Parietal lobe (tissue), 1 donor: ENCODE data around the gene CLEC9A. TPM values are rescaled to one million over a fixed set of nuclear protein-coding genes. Genes with fewer than 3 reads are reported as not detected.

ENCODE experiments used
- total RNA-seq: library from RNA; depleted of rRNA; stranded (reverse); fragments of >200 nt; gene quantifications from one replicate; pipeline ENCODE4 v1.2.3, GENCODE V29; 2014

The CLEC9A gene
- total RNA-seq, result not detected

GRCh38 chr12:10030446-10030845, at the start of gene CLEC9A:
Gene CLEC9A, plus strand, starts transcription at chr12:10030682. Its CDS starts 22,006 bp downstream, at chr12:10052688.

GRCh38 chr12:9999016-9999415, 31.5 kb upstream of the CLEC9A start, which contains the start of gene CLEC1B:
Gene CLEC1B, minus strand, starts transcription at chr12:9999121. Its CDS starts 21 bp downstream, at chr12:9999100.

GRCh38 chr12:10098791-10099190, 68.3 kb downstream of the CLEC9A start, which contains the start of gene CLEC1A:
Gene CLEC1A, minus strand, starts transcription at chr12:10098985. Its CDS starts 63 bp downstream, at chr12:10098922.

Other genes starting within 250 kb of the CLEC9A start
- gene KLRF1, start 203.2 kb upstream of the CLEC9A start, total RNA-seq, result not detected
- gene CLEC2B, start 161.3 kb upstream of the CLEC9A start, total RNA-seq, result 0.63 TPM
- not detected for gene KLRF2, start 149.2 kb upstream of the CLEC9A start, total RNA-seq
- not detected for gene CLEC2A, start 98.3 kb upstream of the CLEC9A start, total RNA-seq
- gene CLEC12A, start 59.3 kb upstream of the CLEC9A start, total RNA-seq, result not detected
- gene CLEC1B, start 31.6 kb upstream of the CLEC9A start, total RNA-seq, result not detected
- gene CLEC12B, start 20.1 kb upstream of the CLEC9A start, total RNA-seq, result not detected
- 0.63 TPM for gene CLEC1A, start 68.3 kb downstream of the CLEC9A start, total RNA-seq
- 0.31 TPM for gene CLEC7A, start 99.5 kb downstream of the CLEC9A start, total RNA-seq
- 3.4 TPM for gene OLR1, start 141.4 kb downstream of the CLEC9A start, total RNA-seq
- gene TMEM52B, start 148.3 kb downstream of the CLEC9A start, total RNA-seq, result 0.63 TPM
- gene GABARAPL1, start 182.2 kb downstream of the CLEC9A start, total RNA-seq, result 48.8 TPM